HepG2 (cell line): ENCODE data around the gene SNHG17. TPM values are rescaled to one million over a fixed set of nuclear protein-coding genes. Genes with fewer than 3 reads are reported as not detected.

ENCODE experiments used
- CC2D1A ChIP-seq: sonication (generic); formaldehyde crosslinking; IDR thresholded peaks from 2 replicates; pipeline ENCODE4 v1.8.1; 2023; ENCODE audit warnings: mild to moderate bottlenecking, missing genetic modification reagents
- GABPA ChIP-seq, 2 experiments: IDR thresholded peaks; 2 replicates each; pipeline ENCODE4 v1.6.1; 2011 to 2016; ENCODE audit warnings: low read depth in 2 of 2, low read length in 1 of 2, missing biosample characterization in 1 of 2, missing genetic modification characterization in 1 of 2
- GATA4 ChIP-seq: sonication (generic); IDR thresholded peaks from 2 replicates; pipeline ENCODE4 v1.6.1; 2016; ENCODE audit warnings: antibody characterized with exemption, low read depth, borderline replicate concordance
- KLF6 ChIP-seq: IDR thresholded peaks from 2 replicates; pipeline ENCODE4 v1.8.0; 2016; ENCODE audit warnings: missing biosample characterization, missing genetic modification reagents
- MXD4 ChIP-seq: IDR thresholded peaks from 2 replicates; pipeline ENCODE4 v1.6.1; 2016; ENCODE audit warnings: mild to moderate bottlenecking, missing biosample characterization, missing genetic modification reagents
- NAIF1 ChIP-seq: sonication (generic); formaldehyde crosslinking; IDR thresholded peaks from 2 replicates; pipeline ENCODE4 v1.5.0; 2020; ENCODE audit warnings: mild to moderate bottlenecking, missing genetic modification reagents, borderline replicate concordance
- NFE2L1 ChIP-seq: sonication (generic); formaldehyde crosslinking; IDR thresholded peaks from 2 replicates; pipeline ENCODE4 v1.4.0; 2020; ENCODE audit warnings: missing genetic modification reagents, mild to moderate bottlenecking, borderline replicate concordance
- NR2F6 ChIP-seq, 2 experiments: IDR thresholded peaks; 2 replicates each; pipeline ENCODE4 v1.6.1; 2016; ENCODE audit warnings: antibody characterized with exemption in 1 of 2, mild to moderate bottlenecking in 1 of 2
- TCF7L2 ChIP-seq: IDR thresholded peaks from 2 replicates; pipeline ENCODE4 v1.6.1; 2011; ENCODE audit warnings: mild to moderate bottlenecking, low read depth, low read length, moderate library complexity
- TGIF2 ChIP-seq: IDR thresholded peaks from 2 replicates; pipeline ENCODE4 v1.6.1; 2016; ENCODE audit warnings: control low read depth, missing compliant biosample characterization
- ZKSCAN1 ChIP-seq: fragments of 150-350 bp; IDR thresholded peaks from 2 replicates; pipeline ENCODE4 v1.6.1; 2014; ENCODE audit warnings: low read length
- ZKSCAN5 ChIP-seq: sonication (generic); formaldehyde crosslinking; IDR thresholded peaks from 2 replicates; pipeline ENCODE4 v1.5.1; 2020; ENCODE audit warnings: mild to moderate bottlenecking, missing genetic modification reagents
- ZNF180 ChIP-seq: sonication (generic); formaldehyde crosslinking; IDR thresholded peaks from 2 replicates; pipeline ENCODE4 v1.4.0; 2020; ENCODE audit warnings: low read depth, missing genetic modification reagents, borderline replicate concordance
- ZNF225 ChIP-seq: sonication (generic); formaldehyde crosslinking; IDR thresholded peaks from 2 replicates; pipeline ENCODE4 v1.4.0; 2020; ENCODE audit warnings: mild to moderate bottlenecking, missing genetic modification reagents
- ZNF605 ChIP-seq: sonication (generic); formaldehyde crosslinking; IDR thresholded peaks from 2 replicates; pipeline ENCODE4 v1.8.0; 2022; ENCODE audit warnings: mild to moderate bottlenecking, missing genetic modification reagents
- ZNF616 ChIP-seq: sonication (generic); formaldehyde crosslinking; IDR thresholded peaks from 2 replicates; pipeline ENCODE4 v1.5.0; 2020; ENCODE audit warnings: low read depth, mild to moderate bottlenecking, missing genetic modification reagents
- polyA plus RNA-seq, 8 experiments: library from polyadenylated mRNA; depleted of rRNA in 3 of 8; stranded (reverse) in 7 of 8; unstranded in 1 of 8; fragments of >200 nt; fragmentation: Illumina TruSeq in 4 of 8; extraction: Trizol in 4 of 8; gene quantifications; 2 replicates each; pipeline versions ENCODE4 v1.2.1 to v1.2.3, GENCODE V29; 2011 to 2016; ENCODE audit warnings: low read depth in 4 of 8, missing spikeins in 1 of 8, mixed read lengths in 1 of 8; ENCODE audit not compliant: insufficient read depth in 1 of 8
- total RNA-seq, 5 experiments: library from RNA; depleted of rRNA; stranded (reverse); fragments of >200 nt; fragmentation: Illumina TruSeq; extraction: Trizol; gene quantifications; 2 replicates each; pipeline ENCODE4 v1.2.3, GENCODE V29; 2016; ENCODE audit warnings: low read depth in 1 of 5
- TF ChIP-seq, protein P1 (sequence below): sonication (generic); formaldehyde crosslinking; IDR thresholded peaks from 2 replicates; pipeline ENCODE4 v1.4.0; 2020; ENCODE audit warnings: mild to moderate bottlenecking, missing genetic modification reagents
- TF ChIP-seq, protein P2 (sequence below): sonication (generic); IDR thresholded peaks from 2 replicates; pipeline ENCODE4 v1.6.1; 2016; ENCODE audit warnings: low read depth, borderline replicate concordance
- TF ChIP-seq, protein P3 (sequence below): sonication (generic); formaldehyde crosslinking; IDR thresholded peaks from 2 replicates; pipeline ENCODE4 v1.5.0; 2020; ENCODE audit warnings: missing genetic modification reagents
- TF ChIP-seq, protein P4 (sequence below): IDR thresholded peaks from 2 replicates; pipeline ENCODE4 v1.6.1; 2012; ENCODE audit warnings: low read depth, low read length, improper control_type of control experiment
- TF ChIP-seq, protein P5 (sequence below): sonication (generic); formaldehyde crosslinking; IDR thresholded peaks from 2 replicates; pipeline ENCODE4 v1.4.0; 2020; ENCODE audit warnings: missing genetic modification reagents, borderline replicate concordance

The SNHG17 gene
- total and polyA plus RNA-seq, 2 of the 13 experiments (the other 11 are each of a cell fraction or from before 2014, with no cell fraction given) = 26.2 to 41.2 TPM

DNA sequence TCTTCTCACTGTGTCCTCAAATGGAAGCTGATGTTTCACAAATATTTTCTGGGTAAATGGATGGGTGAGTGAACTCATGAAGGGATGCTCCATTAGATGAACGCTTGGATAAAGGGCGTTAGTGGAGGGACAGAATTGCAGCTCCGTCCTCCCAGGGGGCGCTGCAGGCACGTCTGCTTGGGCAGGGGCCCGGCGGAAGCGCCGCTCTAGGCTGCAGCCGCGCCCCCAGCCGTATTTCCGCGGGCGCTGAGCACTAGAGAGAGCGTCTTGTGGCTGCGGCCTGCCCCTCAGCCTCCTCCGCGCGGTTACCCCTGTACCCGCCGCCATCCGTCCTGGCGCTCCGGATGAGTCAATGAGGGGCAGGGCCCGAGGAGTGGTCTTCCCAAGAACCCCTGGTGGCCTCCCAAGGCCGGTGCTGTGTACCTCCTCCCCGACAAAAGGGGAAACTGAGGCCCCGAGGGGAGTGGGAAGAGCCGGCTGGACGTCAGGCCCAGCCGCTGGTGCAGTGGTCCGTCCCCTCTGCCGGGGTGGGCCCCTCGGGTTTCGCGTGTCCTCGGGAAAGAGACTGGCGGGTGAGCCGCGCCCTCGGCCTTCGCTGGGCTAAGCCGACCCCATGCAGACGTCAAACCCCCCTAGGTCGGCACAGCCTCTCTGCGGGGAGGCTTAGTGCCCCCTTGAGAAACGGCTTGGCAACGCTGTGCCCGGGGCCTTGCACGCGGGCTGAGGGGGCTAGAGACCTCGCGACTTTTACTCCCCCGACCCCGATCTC lies 11.5 kb upstream of the SNHG17 start (continued):
- TF ChIP-seq GATA4 (peak; percentile 78; the same call in 1 of the 2 replicates), TCF7L2 (no peak), ZNF225 (peak; percentile 97), ZKSCAN1 (peak; percentile 70; the same call in 1 of the 2 replicates), ZNF616 (peak; percentile 97), NFE2L1 (CRISPR knock-in tag) (peak; percentile 37), ZNF180 (CRISPR knock-in tag) (peak; percentile 82; the same call in 1 of the 2 replicates), GABPA (IDR thresholded peaks at IDR 0.05; ENCODE audit: low read depth, low read length) (peak; percentile 94), GABPA (CRISPR knock-in tag; IDR thresholded peaks at IDR 0.05; ENCODE audit: low read depth) (peak; percentile 99), ZKSCAN5 (CRISPR knock-in tag) (no peak; the same call in 1 of the 2 replicates), ZNF605 (peak; percentile 97), NAIF1 (CRISPR knock-in tag) (peak; percentile 95), KLF6 (CRISPR knock-in tag) (peak; percentile 98), MXD4 (CRISPR knock-in tag) (peak; percentile 97), CC2D1A (CRISPR knock-in tag) (0 out of 2 replicates have a peak, but pooled peaks have one; percentile 88), NR2F6 (IDR thresholded peaks at IDR 0.05) (0 out of 2 replicates have a peak, but pooled peaks have one; percentile 21), NR2F6 (CRISPR knock-in tag; IDR thresholded peaks at IDR 0.05) (peak; percentile 79), TGIF2 (peak; percentile 97)
- TF ChIP-seq, protein P1, sequence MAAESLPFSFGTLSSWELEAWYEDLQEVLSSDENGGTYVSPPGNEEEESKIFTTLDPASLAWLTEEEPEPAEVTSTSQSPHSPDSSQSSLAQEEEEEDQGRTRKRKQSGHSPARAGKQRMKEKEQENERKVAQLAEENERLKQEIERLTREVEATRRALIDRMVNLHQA (CRISPR knock-in tag) = 0 out of 2 replicates have a peak, but pooled peaks have one; percentile 35
- TF ChIP-seq, protein P2, sequence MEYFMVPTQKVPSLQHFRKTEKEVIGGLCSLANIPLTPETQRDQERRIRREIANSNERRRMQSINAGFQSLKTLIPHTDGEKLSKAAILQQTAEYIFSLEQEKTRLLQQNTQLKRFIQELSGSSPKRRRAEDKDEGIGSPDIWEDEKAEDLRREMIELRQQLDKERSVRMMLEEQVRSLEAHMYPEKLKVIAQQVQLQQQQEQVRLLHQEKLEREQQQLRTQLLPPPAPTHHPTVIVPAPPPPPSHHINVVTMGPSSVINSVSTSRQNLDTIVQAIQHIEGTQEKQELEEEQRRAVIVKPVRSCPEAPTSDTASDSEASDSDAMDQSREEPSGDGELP = no peak
- TF ChIP-seq, protein P3, sequence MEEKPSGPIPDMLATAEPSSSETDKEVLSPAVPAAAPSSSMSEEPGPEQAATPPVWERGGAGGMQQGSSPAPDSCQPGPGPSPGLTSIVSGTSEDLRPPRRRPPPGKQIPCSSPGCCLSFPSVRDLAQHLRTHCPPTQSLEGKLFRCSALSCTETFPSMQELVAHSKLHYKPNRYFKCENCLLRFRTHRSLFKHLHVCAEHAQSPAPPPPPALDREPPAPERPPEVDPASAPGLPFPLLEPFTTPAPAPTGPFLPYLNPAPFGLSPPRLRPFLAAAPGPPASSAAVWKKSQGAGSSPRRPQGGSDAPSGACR = peak; percentile 99
- TF ChIP-seq, protein P4, sequence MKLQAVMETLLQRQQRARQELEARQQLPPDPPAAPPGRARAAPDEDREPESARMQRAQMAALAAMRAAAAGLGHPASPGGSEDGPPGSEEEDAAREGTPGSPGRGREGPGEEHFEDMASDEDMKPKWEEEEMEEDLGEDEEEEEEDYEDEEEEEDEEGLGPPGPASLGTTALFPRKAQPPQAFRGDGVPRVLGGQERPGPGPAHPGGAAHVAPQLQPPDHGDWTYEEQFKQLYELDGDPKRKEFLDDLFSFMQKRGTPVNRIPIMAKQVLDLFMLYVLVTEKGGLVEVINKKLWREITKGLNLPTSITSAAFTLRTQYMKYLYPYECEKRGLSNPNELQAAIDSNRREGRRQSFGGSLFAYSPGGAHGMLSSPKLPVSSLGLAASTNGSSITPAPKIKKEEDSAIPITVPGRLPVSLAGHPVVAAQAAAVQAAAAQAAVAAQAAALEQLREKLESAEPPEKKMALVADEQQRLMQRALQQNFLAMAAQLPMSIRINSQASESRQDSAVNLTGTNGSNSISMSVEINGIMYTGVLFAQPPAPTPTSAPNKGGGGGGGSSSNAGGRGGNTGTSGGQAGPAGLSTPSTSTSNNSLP = peak; percentile 88
- TF ChIP-seq, protein P5, sequence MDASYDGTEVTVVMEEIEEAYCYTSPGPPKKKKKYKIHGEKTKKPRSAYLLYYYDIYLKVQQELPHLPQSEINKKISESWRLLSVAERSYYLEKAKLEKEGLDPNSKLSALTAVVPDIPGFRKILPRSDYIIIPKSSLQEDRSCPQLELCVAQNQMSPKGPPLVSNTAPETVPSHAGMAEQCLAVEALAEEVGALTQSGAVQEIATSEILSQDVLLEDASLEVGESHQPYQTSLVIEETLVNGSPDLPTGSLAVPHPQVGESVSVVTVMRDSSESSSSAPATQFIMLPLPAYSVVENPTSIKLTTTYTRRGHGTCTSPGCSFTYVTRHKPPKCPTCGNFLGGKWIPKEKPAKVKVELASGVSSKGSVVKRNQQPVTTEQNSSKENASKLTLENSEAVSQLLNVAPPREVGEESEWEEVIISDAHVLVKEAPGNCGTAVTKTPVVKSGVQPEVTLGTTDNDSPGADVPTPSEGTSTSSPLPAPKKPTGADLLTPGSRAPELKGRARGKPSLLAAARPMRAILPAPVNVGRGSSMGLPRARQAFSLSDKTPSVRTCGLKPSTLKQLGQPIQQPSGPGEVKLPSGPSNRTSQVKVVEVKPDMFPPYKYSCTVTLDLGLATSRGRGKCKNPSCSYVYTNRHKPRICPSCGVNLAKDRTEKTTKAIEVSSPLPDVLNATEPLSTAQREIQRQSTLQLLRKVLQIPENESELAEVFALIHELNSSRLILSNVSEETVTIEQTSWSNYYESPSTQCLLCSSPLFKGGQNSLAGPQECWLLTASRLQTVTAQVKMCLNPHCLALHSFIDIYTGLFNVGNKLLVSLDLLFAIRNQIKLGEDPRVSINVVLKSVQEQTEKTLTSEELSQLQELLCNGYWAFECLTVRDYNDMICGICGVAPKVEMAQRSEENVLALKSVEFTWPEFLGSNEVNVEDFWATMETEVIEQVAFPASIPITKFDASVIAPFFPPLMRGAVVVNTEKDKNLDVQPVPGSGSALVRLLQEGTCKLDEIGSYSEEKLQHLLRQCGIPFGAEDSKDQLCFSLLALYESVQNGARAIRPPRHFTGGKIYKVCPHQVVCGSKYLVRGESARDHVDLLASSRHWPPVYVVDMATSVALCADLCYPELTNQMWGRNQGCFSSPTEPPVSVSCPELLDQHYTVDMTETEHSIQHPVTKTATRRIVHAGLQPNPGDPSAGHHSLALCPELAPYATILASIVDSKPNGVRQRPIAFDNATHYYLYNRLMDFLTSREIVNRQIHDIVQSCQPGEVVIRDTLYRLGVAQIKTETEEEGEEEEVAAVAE (CRISPR knock-in tag) = peak; percentile 92
